Measurements from ENCODE around the gene PRDM12. TPM values are rescaled to one million over a fixed set of nuclear protein-coding genes. Genes with fewer than 3 reads are reported as not detected.

PRDM12 gene
- not detected in 2 replicates for total RNA-seq (2014; rRNA removed; shearing (Covaris generic))

GRCh38 chr9:130664251-130665028 lies at the start of gene PRDM12:
TSS of gene PRDM12 (plus strand) at chr9:130664594. CDS start at chr9:130664654, 60 bp downstream.
- DNase-seq (ENCODE audit: low read depth) = no peak

- no peak for DNase-seq (ENCODE audit: low read depth)
These were observed 47.9 kb upstream of the PRDM12 start for GRCh38 chr9:130616451-130616850.

GRCh38 chr9:130623466-130623865 lies 40.9 kb upstream of the PRDM12 start:
- DNase-seq (ENCODE audit: low read depth) = no peak

- no peak for DNase-seq (ENCODE audit: low read depth)
These were observed 40.2 kb upstream of the PRDM12 start for GRCh38 chr9:130624154-130624553.

- DNase-seq (ENCODE audit: low read depth) = no peak
These were observed 38.0 kb upstream of the PRDM12 start for GRCh38 chr9:130626249-130626996.

GRCh38 chr9:130627051-130627450 lies 37.3 kb upstream of the PRDM12 start:
- DNase-seq (ENCODE audit: low read depth) = no peak

- DNase-seq (ENCODE audit: low read depth) = no peak
These were observed 36.2 kb upstream of the PRDM12 start for GRCh38 chr9:130627896-130628792.

GRCh38 chr9:130629443-130630070 lies 34.8 kb upstream of the PRDM12 start:
- no peak for DNase-seq (ENCODE audit: low read depth)

GRCh38 chr9:130630071-130630450 lies 34.3 kb upstream of the PRDM12 start:
- no peak for DNase-seq (ENCODE audit: low read depth)

- no peak for DNase-seq (ENCODE audit: low read depth)
These were observed 33.7 kb upstream of the PRDM12 start for GRCh38 chr9:130630506-130631330.

- no peak for DNase-seq (ENCODE audit: low read depth)
These were observed 32.9 kb upstream of the PRDM12 start for GRCh38 chr9:130631331-130632080.

GRCh38 chr9:130632081-130632710 lies 32.2 kb upstream of the PRDM12 start:
- DNase-seq (ENCODE audit: low read depth) = no peak

- DNase-seq (ENCODE audit: low read depth) = no peak
These were observed 31.6 kb upstream of the PRDM12 start for GRCh38 chr9:130632841-130633240.

- DNase-seq (ENCODE audit: low read depth) = no peak
These were observed 30.8 kb upstream of the PRDM12 start for GRCh38 chr9:130633336-130634190.

- no peak for DNase-seq (ENCODE audit: low read depth)
These were observed 30.1 kb upstream of the PRDM12 start for GRCh38 chr9:130634191-130634768.

GRCh38 chr9:130634801-130635200 lies 29.6 kb upstream of the PRDM12 start:
- no peak for DNase-seq (ENCODE audit: low read depth)

GRCh38 chr9:130635306-130635705 lies 29.1 kb upstream of the PRDM12 start:
- no peak for DNase-seq (ENCODE audit: low read depth)

All from RPMI7951 (cell line).